T-helper 17 cell (primary cell): ENCODE data around the gene INSM2. TPM values are rescaled to one million over a fixed set of nuclear protein-coding genes. Genes with fewer than 3 reads are reported as not detected.

ENCODE experiments used
- ATAC-seq: fragments of 150-1000 bp; cut with Tn5 transposase; 2 replicates; pipeline ENCODE4 v1.10.0; 2021; ENCODE audit warnings: mild to moderate bottlenecking, moderate library complexity
- DNase-seq, 3 donors: peaks; one replicate each; pipeline versions ENCODE4 v3.0.0 to v3.0.0-alpha.2; 2020 to 2021
- H3K9me3 ChIP-seq: one replicate; pipeline ENCODE4 v1.7.0; 2013; ENCODE audit warnings: low read length, mild to moderate bottlenecking; ENCODE audit not compliant: control insufficient read depth, poor library complexity, severe bottlenecking
- H3K27ac Mint-ChIP-seq: one replicate; pipeline ENCODE4 v1.8.0; 2022; ENCODE audit warnings: mild to moderate bottlenecking, moderate library complexity, mixed read lengths
- H3K27me3 Mint-ChIP-seq: one replicate; pipeline ENCODE4 v1.8.0; 2022; ENCODE audit warnings: mixed read lengths
- H3K36me3 Mint-ChIP-seq: one replicate; pipeline ENCODE4 v1.8.0; 2022; ENCODE audit warnings: low read depth, mixed read lengths
- H3K4me1 Mint-ChIP-seq: one replicate; pipeline ENCODE4 v1.8.0; 2022; ENCODE audit warnings: mild to moderate bottlenecking, mixed read lengths
- H3K4me3 Mint-ChIP-seq: one replicate; pipeline ENCODE4 v1.8.0; 2022; ENCODE audit warnings: mild to moderate bottlenecking, moderate library complexity, mixed read lengths
- total RNA-seq, 4 donors: library from RNA in 2 of 4; stranded (reverse) in 2 of 4; gene quantifications; one replicate each; pipeline ENCODE4 v1.2.3 and lab custom pipeline; 2022 to 2026

INSM2 gene
- total RNA-seq, 2 donors from 2014 or later, result not detected

- DNase-seq (no peak), ATAC-seq (no peak)
- Mint-ChIP-seq H3K4me1 (peaks cover 11% of the 10 kb centered on the region), H3K36me3 (peaks cover 5% of the 10 kb centered on the region), H3K4me3 (no peak overlapping the region), H3K27me3 (peaks cover 65% of the 10 kb centered on the region), H3K27ac (no peak overlapping the region)
- no peaks in the 10 kb centered on the region for H3K9me3 ChIP-seq
Observed at GRCh38 chr14:35531960-35532747, 1.8 kb upstream of the INSM2 start.

GRCh38 chr14:35532783-35533356 lies 1.1 kb upstream of the INSM2 start:
- ATAC-seq (no peak), DNase-seq (no peak)
- H3K9me3 ChIP-seq, result no peaks in the 10 kb centered on the region
- peaks cover 5% of the 10 kb centered on the region for H3K36me3 Mint-ChIP-seq
- peak overlapping the region; percentile 87 for H3K4me3 Mint-ChIP-seq
- H3K27ac Mint-ChIP-seq, result no peak overlapping the region
- peaks cover 13% of the 10 kb centered on the region for H3K4me1 Mint-ChIP-seq
- peaks cover 65% of the 10 kb centered on the region for H3K27me3 Mint-ChIP-seq

GRCh38 chr14:35534208-35534872 lies 376 bp downstream of the INSM2 start:
- Mint-ChIP-seq H3K36me3 (peaks cover 5% of the 10 kb centered on the region), H3K27ac (no peak overlapping the region), H3K4me3 (peak overlapping the region; percentile 87), H3K27me3 (peaks cover 53% of the 10 kb centered on the region), H3K4me1 (peaks cover 13% of the 10 kb centered on the region)
- no peak for DNase-seq
- no peaks in the 10 kb centered on the region for H3K9me3 ChIP-seq
- peak; percentile 38 for ATAC-seq

GRCh38 chr14:35534873-35535482 lies 1.0 kb downstream of the INSM2 start:
- Mint-ChIP-seq H3K27me3 (peaks cover 46% of the 10 kb centered on the region), H3K4me3 (peak overlapping the region; percentile 86), H3K36me3 (peaks cover 5% of the 10 kb centered on the region), H3K4me1 (peaks cover 13% of the 10 kb centered on the region), H3K27ac (no peak overlapping the region)
- ATAC-seq, result peak; percentile 86
- H3K9me3 ChIP-seq, result no peaks in the 10 kb centered on the region
- DNase-seq, result peak; percentile 42 to 62 (median 43)

GRCh38 chr14:35535483-35536112 lies 1.6 kb downstream of the INSM2 start:
- DNase-seq, result no peak
- no peak overlapping the region for H3K27ac Mint-ChIP-seq
- peaks cover 13% of the 10 kb centered on the region for H3K4me1 Mint-ChIP-seq
- H3K36me3 Mint-ChIP-seq, result peaks cover 5% of the 10 kb centered on the region
- peaks cover 40% of the 10 kb centered on the region for H3K27me3 Mint-ChIP-seq
- peak overlapping the region; percentile 86 for H3K4me3 Mint-ChIP-seq
- ATAC-seq, result no peak
- no peaks in the 10 kb centered on the region for H3K9me3 ChIP-seq

- DNase-seq (no peak), ATAC-seq (no peak)
- Mint-ChIP-seq H3K27me3 (peaks cover 16% of the 10 kb centered on the region), H3K36me3 (peaks cover 3% of the 10 kb centered on the region), H3K27ac (no peak overlapping the region), H3K4me3 (no peak overlapping the region), H3K4me1 (peaks cover 7% of the 10 kb centered on the region)
- H3K9me3 ChIP-seq, result no peaks in the 10 kb centered on the region
Observed at GRCh38 chr14:35539969-35540368, 6.0 kb downstream of the INSM2 start.

GRCh38 chr14:35543006-35543405 lies 9.0 kb downstream of the INSM2 start:
- H3K9me3 ChIP-seq, result no peaks in the 10 kb centered on the region
- no peaks in the 10 kb centered on the region for H3K4me1 Mint-ChIP-seq
- DNase-seq (no peak), ATAC-seq (no peak)
- H3K27ac Mint-ChIP-seq, result no peak overlapping the region
- H3K4me3 Mint-ChIP-seq, result no peak overlapping the region
- H3K27me3 Mint-ChIP-seq, result no peaks in the 10 kb centered on the region
- H3K36me3 Mint-ChIP-seq, result peaks cover 3% of the 10 kb centered on the region

- Mint-ChIP-seq H3K27me3 (no peaks in the 10 kb centered on the region), H3K4me3 (no peak overlapping the region), H3K36me3 (peaks cover 3% of the 10 kb centered on the region), H3K27ac (no peak overlapping the region), H3K4me1 (no peaks in the 10 kb centered on the region)
- DNase-seq (no peak), ATAC-seq (no peak)
- H3K9me3 ChIP-seq, result no peaks in the 10 kb centered on the region
Observed at GRCh38 chr14:35549551-35549950, 15.6 kb downstream of the INSM2 start.

GRCh38 chr14:35551081-35551480 lies 17.1 kb downstream of the INSM2 start:
- DNase-seq (no peak), ATAC-seq (no peak)
- Mint-ChIP-seq H3K4me1 (no peaks in the 10 kb centered on the region), H3K27ac (no peak overlapping the region), H3K4me3 (no peak overlapping the region), H3K27me3 (no peaks in the 10 kb centered on the region), H3K36me3 (peaks cover 3% of the 10 kb centered on the region)
- no peaks in the 10 kb centered on the region for H3K9me3 ChIP-seq

- Mint-ChIP-seq H3K4me3 (no peak overlapping the region), H3K27ac (no peak overlapping the region), H3K27me3 (no peaks in the 10 kb centered on the region), H3K4me1 (no peaks in the 10 kb centered on the region), H3K36me3 (no peaks in the 10 kb centered on the region)
- no peaks in the 10 kb centered on the region for H3K9me3 ChIP-seq
- ATAC-seq (no peak), DNase-seq (no peak)
Observed at GRCh38 chr14:35553808-35554207, 19.8 kb downstream of the INSM2 start.

GRCh38 chr14:35556548-35556947 lies 22.6 kb downstream of the INSM2 start:
- no peaks in the 10 kb centered on the region for H3K27me3 Mint-ChIP-seq
- no peak overlapping the region for H3K4me3 Mint-ChIP-seq
- no peak for ATAC-seq
- DNase-seq, result no peak
- H3K9me3 ChIP-seq, result no peaks in the 10 kb centered on the region
- no peaks in the 10 kb centered on the region for H3K36me3 Mint-ChIP-seq
- no peak overlapping the region for H3K27ac Mint-ChIP-seq
- no peaks in the 10 kb centered on the region for H3K4me1 Mint-ChIP-seq

GRCh38 chr14:35557221-35557747 lies 23.3 kb downstream of the INSM2 start:
- no peak overlapping the region for H3K4me3 Mint-ChIP-seq
- ATAC-seq (no peak), DNase-seq (no peak)
- H3K4me1 Mint-ChIP-seq, result no peaks in the 10 kb centered on the region
- H3K9me3 ChIP-seq, result no peaks in the 10 kb centered on the region
- H3K36me3 Mint-ChIP-seq, result no peaks in the 10 kb centered on the region
- no peak overlapping the region for H3K27ac Mint-ChIP-seq
- H3K27me3 Mint-ChIP-seq, result no peaks in the 10 kb centered on the region

- ATAC-seq (no peak), DNase-seq (no peak)
- H3K4me3 Mint-ChIP-seq, result no peak overlapping the region
- H3K27ac Mint-ChIP-seq, result no peak overlapping the region
- no peaks in the 10 kb centered on the region for H3K27me3 Mint-ChIP-seq
- no peaks in the 10 kb centered on the region for H3K4me1 Mint-ChIP-seq
- H3K9me3 ChIP-seq, result no peaks in the 10 kb centered on the region
- H3K36me3 Mint-ChIP-seq, result no peaks in the 10 kb centered on the region
Observed at GRCh38 chr14:35558680-35559079, 24.7 kb downstream of the INSM2 start.
